ENCODE measurements around the gene ATP6AP2. TPM values are rescaled to one million over a fixed set of nuclear protein-coding genes. Genes with fewer than 3 reads are reported as not detected.

ATP6AP2 gene
- total RNA-seq, 1 experiment from 2014 or later, result 67.5 TPM

GRCh38 chrX:40612511-40612910, 31.7 kb downstream of the ATP6AP2 start:
- Histone ChIP-seq H4K5ac (ENCODE audit: insufficient read length, low read depth, low read length) (no peak overlapping the region), H4K20me1 (ENCODE audit: control insufficient read depth, insufficient read depth, insufficient read length) (no peaks in the 10 kb centered on the region), H3K9ac (ENCODE audit: extremely low read depth, insufficient read length, low read length) (no peak overlapping the region), H4K91ac (ENCODE audit: insufficient read length, low read depth, low read length) (no peak overlapping the region), H3K4me2 (ENCODE audit: insufficient read depth, insufficient read length, low read length) (no peak overlapping the region), H4K8ac (replicated peaks; ENCODE audit: insufficient read length, low read depth, low read length) (no peak overlapping the region), H2BK120ac (ENCODE audit: low read depth, low read length, poor library complexity, severe bottlenecking) (no peak overlapping the region), H3K23me2 (ENCODE audit: insufficient read length, low read depth, low read length, poor library complexity, severe bottlenecking) (no peaks in the 10 kb centered on the region), H3K56ac (ENCODE audit: insufficient read length, low read depth, low read length) (no peak overlapping the region), H2BK12ac (ENCODE audit: insufficient read length, low read depth, low read length) (no peak overlapping the region), H3K79me1 (ENCODE audit: insufficient read depth, low read depth, low read length, poor library complexity, severe bottlenecking) (no peaks in the 10 kb centered on the region), H3K79me2 (ENCODE audit: insufficient read depth, low read length) (no peaks in the 10 kb centered on the region), H3K27ac (ENCODE audit: insufficient read length, low read depth, low read length) (no peak overlapping the region), H2AK5ac (ENCODE audit: insufficient read length, low read length) (no peak overlapping the region), H3K4ac (ENCODE audit: low read depth, low read length) (no peak overlapping the region), H2BK5ac (ENCODE audit: insufficient read length, low read length) (no peak overlapping the region), H3K27me3 (ENCODE audit: insufficient read depth, low read length) (no peaks in the 10 kb centered on the region), H3K14ac (ENCODE audit: insufficient read depth, low read length) (no peak overlapping the region), H3K23ac (ENCODE audit: insufficient read length, low read depth, low read length) (no peak overlapping the region), H3K9me3 (ENCODE audit: control insufficient read depth, low read depth, low read length) (no peaks in the 10 kb centered on the region), H3K4me1 (ENCODE audit: insufficient read depth, low read length) (no peaks in the 10 kb centered on the region), H2BK20ac (ENCODE audit: low read depth, low read length, poor library complexity, severe bottlenecking) (no peak overlapping the region), H2BK15ac (ENCODE audit: low read depth, low read length) (no peak overlapping the region), H2AFZ (ENCODE audit: low read length) (no peak overlapping the region), H3K18ac (ENCODE audit: insufficient read length, low read depth, low read length) (no peak overlapping the region), H3T11ph (ENCODE audit: low read length) (no peak overlapping the region)
- no CpG with 5 or more reads among the region's 4 CpGs for WGBS (ENCODE audit: extremely low coverage, insufficient read length, low lambda C conversion rate)
- no peak for DNase-seq
- no peak overlapping the region for H3K27ac Mint-ChIP-seq
- H3K4me1 Mint-ChIP-seq, result no peaks in the 10 kb centered on the region
- no peaks in the 10 kb centered on the region for H3K27me3 Mint-ChIP-seq (ENCODE audit: low read depth)
- TF ChIP-seq, protein P1, sequence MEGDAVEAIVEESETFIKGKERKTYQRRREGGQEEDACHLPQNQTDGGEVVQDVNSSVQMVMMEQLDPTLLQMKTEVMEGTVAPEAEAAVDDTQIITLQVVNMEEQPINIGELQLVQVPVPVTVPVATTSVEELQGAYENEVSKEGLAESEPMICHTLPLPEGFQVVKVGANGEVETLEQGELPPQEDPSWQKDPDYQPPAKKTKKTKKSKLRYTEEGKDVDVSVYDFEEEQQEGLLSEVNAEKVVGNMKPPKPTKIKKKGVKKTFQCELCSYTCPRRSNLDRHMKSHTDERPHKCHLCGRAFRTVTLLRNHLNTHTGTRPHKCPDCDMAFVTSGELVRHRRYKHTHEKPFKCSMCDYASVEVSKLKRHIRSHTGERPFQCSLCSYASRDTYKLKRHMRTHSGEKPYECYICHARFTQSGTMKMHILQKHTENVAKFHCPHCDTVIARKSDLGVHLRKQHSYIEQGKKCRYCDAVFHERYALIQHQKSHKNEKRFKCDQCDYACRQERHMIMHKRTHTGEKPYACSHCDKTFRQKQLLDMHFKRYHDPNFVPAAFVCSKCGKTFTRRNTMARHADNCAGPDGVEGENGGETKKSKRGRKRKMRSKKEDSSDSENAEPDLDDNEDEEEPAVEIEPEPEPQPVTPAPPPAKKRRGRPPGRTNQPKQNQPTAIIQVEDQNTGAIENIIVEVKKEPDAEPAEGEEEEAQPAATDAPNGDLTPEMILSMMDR (conservative IDR thresholded peaks at IDR 0.05), result no peak
- H3K36me3 Mint-ChIP-seq (ENCODE audit: insufficient read depth in 1 of 3, low read depth in 3 of 3), result no peaks in the 10 kb centered on the region
- no peak overlapping the region for H3K4me3 Mint-ChIP-seq
- H3K9me3 Mint-ChIP-seq, result peaks cover 42 to 44% of the 10 kb centered on the region in 2 experiments
